WTC11 (cell line): ENCODE results near the gene GALNT18. TPM values are rescaled to one million over a fixed set of nuclear protein-coding genes. Genes with fewer than 3 reads are reported as not detected.
A peak's percentile ranks its signal among the peaks of the same experiment; 100 is the strongest.

Experiments used
- ATAC-seq: fragments of 200-7000 bp; cut with Tn5 transposase; 2 replicates; pipeline ENCODE4 v1.10.0; 2021; ENCODE audit warnings: mild to moderate bottlenecking, moderate library complexity
- CTCF ChIA-PET: fragments of 300-600 bp; sonication (Branson Sonifier 250); formaldehyde crosslinking; loops from one replicate; lab custom pipeline; 2021; ENCODE audit warnings: antibody characterized with exemption; lab: Charles Lee
- POLR2A ChIA-PET: fragments of 350-600 bp; sonication (Branson Sonifier 250); formaldehyde crosslinking; loops from one replicate; lab custom pipeline; 2021; ENCODE audit warnings: antibody characterized with exemption; lab: Charles Lee
- DNase-seq: peaks from one replicate; pipeline ENCODE4 v3.0.0; 2021; ENCODE audit warnings: low spot score
- H3K27ac Mint-ChIP-seq: 2 replicates; pipeline ENCODE4 v1.8.0; 2021; ENCODE audit warnings: mixed read lengths
- H3K27me3 Mint-ChIP-seq: 2 replicates; pipeline ENCODE4 v1.8.0; 2021; ENCODE audit warnings: low read depth, mild to moderate bottlenecking, moderate library complexity, mixed read lengths
- H3K36me3 Mint-ChIP-seq: 2 replicates; pipeline ENCODE4 v1.8.0; 2021; ENCODE audit warnings: mixed read lengths
- H3K4me1 Mint-ChIP-seq: 2 replicates; pipeline ENCODE4 v1.8.0; 2022; ENCODE audit warnings: mixed read lengths
- H3K4me3 Mint-ChIP-seq: 2 replicates; pipeline ENCODE4 v1.8.0; 2021; ENCODE audit warnings: mild to moderate bottlenecking, moderate library complexity, mixed read lengths
- H3K9me3 Mint-ChIP-seq: 2 replicates; pipeline ENCODE4 v1.8.0; 2021; ENCODE audit warnings: mixed read lengths
- CDX4 ChIP-seq: fragments of 250-450 bp; sonication (Bioruptor Pico); IDR thresholded peaks from 2 replicates; pipeline ENCODE4 v1.9.0; 2021; ENCODE audit warnings: moderate library complexity, mild to moderate bottlenecking, inconsistent platforms, borderline replicate concordance
- E2F1 ChIP-seq: sonication (generic); formaldehyde crosslinking; IDR thresholded peaks from 2 replicates; pipeline ENCODE4 v1.8.0; 2022; ENCODE audit warnings: mild to moderate bottlenecking, missing genetic modification reagents
- GTF2I ChIP-seq: fragments of 250-450 bp; sonication (Bioruptor Pico); conservative IDR thresholded peaks from 2 replicates; pipeline ENCODE4 v1.4.0; 2021; ENCODE audit warnings: mild to moderate bottlenecking
- PREB ChIP-seq: sonication (generic); formaldehyde crosslinking; IDR thresholded peaks from 2 replicates; pipeline ENCODE4 v1.8.1; 2022; ENCODE audit warnings: mild to moderate bottlenecking, missing genetic modification reagents, moderate library complexity, borderline replicate concordance
- RELA ChIP-seq: sonication (generic); formaldehyde crosslinking; IDR thresholded peaks from 2 replicates; pipeline ENCODE4 v1.8.1; 2022; ENCODE audit warnings: missing genetic modification reagents, mild to moderate bottlenecking, borderline replicate concordance
- RORB ChIP-seq: fragments of 250-450 bp; sonication (Bioruptor Pico); IDR thresholded peaks from 2 replicates; pipeline ENCODE4 v1.9.0; 2021; ENCODE audit warnings: mild to moderate bottlenecking
- TP53 ChIP-seq: sonication (generic); formaldehyde crosslinking; IDR thresholded peaks from 2 replicates; pipeline ENCODE4 v1.8.1; 2023; ENCODE audit warnings: mild to moderate bottlenecking, missing genetic modification reagents
- ZBTB21 ChIP-seq: sonication (generic); formaldehyde crosslinking; IDR thresholded peaks from 2 replicates; pipeline ENCODE4 v1.8.1; 2023; ENCODE audit warnings: mild to moderate bottlenecking, missing genetic modification reagents, borderline replicate concordance
- ZMAT4 ChIP-seq: fragments of 250-450 bp; sonication (Bioruptor Pico); IDR thresholded peaks from 2 replicates; pipeline ENCODE4 v1.9.0; 2021; ENCODE audit warnings: mild to moderate bottlenecking
- ZNF317 ChIP-seq: sonication (generic); formaldehyde crosslinking; IDR thresholded peaks from 2 replicates; pipeline ENCODE4 v1.8.1; 2023; ENCODE audit warnings: low read depth, mild to moderate bottlenecking, moderate library complexity, missing genetic modification reagents, borderline replicate concordance
- total RNA-seq: library from RNA; stranded (reverse); gene quantifications from 3 replicates; pipeline ENCODE4 v1.2.3, GENCODE V29; 2021
- TF ChIP-seq, protein P1 (sequence below): sonication (generic); formaldehyde crosslinking; IDR thresholded peaks from 2 replicates; pipeline ENCODE4 v1.8.0; 2023; ENCODE audit warnings: missing genetic modification reagents, mild to moderate bottlenecking, borderline replicate concordance
- TF ChIP-seq, protein P2 (sequence below): sonication (generic); formaldehyde crosslinking; IDR thresholded peaks from 2 replicates; pipeline ENCODE4 v1.8.1; 2023; ENCODE audit warnings: mild to moderate bottlenecking, moderate library complexity, missing genetic modification reagents
- TF ChIP-seq, protein P3 (sequence below): sonication (generic); formaldehyde crosslinking; IDR thresholded peaks from 2 replicates; pipeline ENCODE4 v1.8.0; 2022; ENCODE audit warnings: mild to moderate bottlenecking, missing genetic modification reagents
- TF ChIP-seq, protein P4 (sequence below): fragments of 250-450 bp; sonication (Bioruptor Pico); IDR thresholded peaks from 2 replicates; pipeline ENCODE4 v1.8.0; 2021; ENCODE audit warnings: mild to moderate bottlenecking
- TF ChIP-seq, protein P5 (sequence below): sonication (generic); formaldehyde crosslinking; IDR thresholded peaks from 2 replicates; pipeline ENCODE4 v1.8.1; 2022; ENCODE audit warnings: mild to moderate bottlenecking, moderate library complexity, missing genetic modification reagents

GALNT18 gene
- total RNA-seq, 1 experiment from 2014 or later: 5.0 TPM

- ATAC-seq (no peak), DNase-seq (no peak)
- Mint-ChIP-seq H3K27me3 (peaks cover 8% of the 10 kb centered on the region; the same call in 1 of the 2 replicates), H3K4me3 (no peak overlapping the region), H3K27ac (no peak overlapping the region), H3K4me1 (peaks cover 34% of the 10 kb centered on the region), H3K36me3 (no peaks in the 10 kb centered on the region), H3K9me3 (no peaks in the 10 kb centered on the region)
- TF ChIP-seq, protein P1, sequence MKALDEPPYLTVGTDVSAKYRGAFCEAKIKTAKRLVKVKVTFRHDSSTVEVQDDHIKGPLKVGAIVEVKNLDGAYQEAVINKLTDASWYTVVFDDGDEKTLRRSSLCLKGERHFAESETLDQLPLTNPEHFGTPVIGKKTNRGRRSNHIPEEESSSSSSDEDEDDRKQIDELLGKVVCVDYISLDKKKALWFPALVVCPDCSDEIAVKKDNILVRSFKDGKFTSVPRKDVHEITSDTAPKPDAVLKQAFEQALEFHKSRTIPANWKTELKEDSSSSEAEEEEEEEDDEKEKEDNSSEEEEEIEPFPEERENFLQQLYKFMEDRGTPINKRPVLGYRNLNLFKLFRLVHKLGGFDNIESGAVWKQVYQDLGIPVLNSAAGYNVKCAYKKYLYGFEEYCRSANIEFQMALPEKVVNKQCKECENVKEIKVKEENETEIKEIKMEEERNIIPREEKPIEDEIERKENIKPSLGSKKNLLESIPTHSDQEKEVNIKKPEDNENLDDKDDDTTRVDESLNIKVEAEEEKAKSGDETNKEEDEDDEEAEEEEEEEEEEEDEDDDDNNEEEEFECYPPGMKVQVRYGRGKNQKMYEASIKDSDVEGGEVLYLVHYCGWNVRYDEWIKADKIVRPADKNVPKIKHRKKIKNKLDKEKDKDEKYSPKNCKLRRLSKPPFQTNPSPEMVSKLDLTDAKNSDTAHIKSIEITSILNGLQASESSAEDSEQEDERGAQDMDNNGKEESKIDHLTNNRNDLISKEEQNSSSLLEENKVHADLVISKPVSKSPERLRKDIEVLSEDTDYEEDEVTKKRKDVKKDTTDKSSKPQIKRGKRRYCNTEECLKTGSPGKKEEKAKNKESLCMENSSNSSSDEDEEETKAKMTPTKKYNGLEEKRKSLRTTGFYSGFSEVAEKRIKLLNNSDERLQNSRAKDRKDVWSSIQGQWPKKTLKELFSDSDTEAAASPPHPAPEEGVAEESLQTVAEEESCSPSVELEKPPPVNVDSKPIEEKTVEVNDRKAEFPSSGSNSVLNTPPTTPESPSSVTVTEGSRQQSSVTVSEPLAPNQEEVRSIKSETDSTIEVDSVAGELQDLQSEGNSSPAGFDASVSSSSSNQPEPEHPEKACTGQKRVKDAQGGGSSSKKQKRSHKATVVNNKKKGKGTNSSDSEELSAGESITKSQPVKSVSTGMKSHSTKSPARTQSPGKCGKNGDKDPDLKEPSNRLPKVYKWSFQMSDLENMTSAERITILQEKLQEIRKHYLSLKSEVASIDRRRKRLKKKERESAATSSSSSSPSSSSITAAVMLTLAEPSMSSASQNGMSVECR (CRISPR knock-in tag): no peak
- TF ChIP-seq CDX4 (no peak), GTF2I (no peak), RORB (CRISPR knock-in tag) (no peak), ZMAT4 (CRISPR knock-in tag) (no peak), PREB (no peak), TP53 (no peak), ZNF317 (CRISPR knock-in tag) (no peak), E2F1 (no peak)
- TF ChIP-seq, protein P2, sequence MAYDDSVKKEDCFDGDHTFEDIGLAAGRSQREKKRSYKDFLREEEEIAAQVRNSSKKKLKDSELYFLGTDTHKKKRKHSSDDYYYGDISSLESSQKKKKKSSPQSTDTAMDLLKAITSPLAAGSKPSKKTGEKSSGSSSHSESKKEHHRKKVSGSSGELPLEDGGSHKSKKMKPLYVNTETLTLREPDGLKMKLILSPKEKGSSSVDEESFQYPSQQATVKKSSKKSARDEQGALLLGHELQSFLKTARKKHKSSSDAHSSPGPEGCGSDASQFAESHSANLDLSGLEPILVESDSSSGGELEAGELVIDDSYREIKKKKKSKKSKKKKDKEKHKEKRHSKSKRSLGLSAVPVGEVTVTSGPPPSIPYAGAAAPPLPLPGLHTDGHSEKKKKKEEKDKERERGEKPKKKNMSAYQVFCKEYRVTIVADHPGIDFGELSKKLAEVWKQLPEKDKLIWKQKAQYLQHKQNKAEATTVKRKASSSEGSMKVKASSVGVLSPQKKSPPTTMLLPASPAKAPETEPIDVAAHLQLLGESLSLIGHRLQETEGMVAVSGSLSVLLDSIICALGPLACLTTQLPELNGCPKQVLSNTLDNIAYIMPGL (CRISPR knock-in tag): no peak
- POLR2A ChIA-PET: no interaction called here
- CTCF ChIA-PET: interaction anchor here (1.2 to 3.2 kb wide), 4 partner anchors 9 to 127 kb away, joined by 4 to 8 read pairs (median 6); partner anchors contain the start of gene GALNT18
Measured at GRCh38 chr11:11660363-11660740, 38.5 kb upstream of the GALNT18 start.

- no peaks in the 10 kb centered on the region for H3K36me3 Mint-ChIP-seq
- CTCF ChIA-PET: interaction anchor here (1.2 to 3.2 kb wide), 4 partner anchors 10 to 128 kb away, joined by 4 to 8 read pairs (median 6); partner anchors contain the start of gene GALNT18
- POLR2A ChIA-PET: interaction anchor here (0.5 kb wide), 1 partner anchor 482 kb away, joined by 3 read pairs; no protein-coding TSS in a partner anchor
- no peak overlapping the region for H3K27ac Mint-ChIP-seq
- DNase-seq: no peak
- H3K4me1 Mint-ChIP-seq: peaks cover 34% of the 10 kb centered on the region
- peaks cover 6% of the 10 kb centered on the region; the same call in 1 of the 2 replicates for H3K27me3 Mint-ChIP-seq
- peak; percentile 38; the same call in 1 of the 2 replicates for ATAC-seq
- H3K9me3 Mint-ChIP-seq: no peaks in the 10 kb centered on the region
- no peak overlapping the region for H3K4me3 Mint-ChIP-seq
- TF ChIP-seq, protein P3, sequence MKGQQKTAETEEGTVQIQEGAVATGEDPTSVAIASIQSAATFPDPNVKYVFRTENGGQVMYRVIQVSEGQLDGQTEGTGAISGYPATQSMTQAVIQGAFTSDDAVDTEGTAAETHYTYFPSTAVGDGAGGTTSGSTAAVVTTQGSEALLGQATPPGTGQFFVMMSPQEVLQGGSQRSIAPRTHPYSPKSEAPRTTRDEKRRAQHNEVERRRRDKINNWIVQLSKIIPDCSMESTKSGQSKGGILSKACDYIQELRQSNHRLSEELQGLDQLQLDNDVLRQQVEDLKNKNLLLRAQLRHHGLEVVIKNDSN (CRISPR knock-in tag): no peak
- TF ChIP-seq, protein P4, sequence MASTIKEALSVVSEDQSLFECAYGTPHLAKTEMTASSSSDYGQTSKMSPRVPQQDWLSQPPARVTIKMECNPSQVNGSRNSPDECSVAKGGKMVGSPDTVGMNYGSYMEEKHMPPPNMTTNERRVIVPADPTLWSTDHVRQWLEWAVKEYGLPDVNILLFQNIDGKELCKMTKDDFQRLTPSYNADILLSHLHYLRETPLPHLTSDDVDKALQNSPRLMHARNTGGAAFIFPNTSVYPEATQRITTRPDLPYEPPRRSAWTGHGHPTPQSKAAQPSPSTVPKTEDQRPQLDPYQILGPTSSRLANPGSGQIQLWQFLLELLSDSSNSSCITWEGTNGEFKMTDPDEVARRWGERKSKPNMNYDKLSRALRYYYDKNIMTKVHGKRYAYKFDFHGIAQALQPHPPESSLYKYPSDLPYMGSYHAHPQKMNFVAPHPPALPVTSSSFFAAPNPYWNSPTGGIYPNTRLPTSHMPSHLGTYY (CRISPR knock-in tag): no peak
- TF ChIP-seq RELA (CRISPR knock-in tag) (no peak), TP53 (no peak), ZBTB21 (no peak)
- TF ChIP-seq, protein P5, sequence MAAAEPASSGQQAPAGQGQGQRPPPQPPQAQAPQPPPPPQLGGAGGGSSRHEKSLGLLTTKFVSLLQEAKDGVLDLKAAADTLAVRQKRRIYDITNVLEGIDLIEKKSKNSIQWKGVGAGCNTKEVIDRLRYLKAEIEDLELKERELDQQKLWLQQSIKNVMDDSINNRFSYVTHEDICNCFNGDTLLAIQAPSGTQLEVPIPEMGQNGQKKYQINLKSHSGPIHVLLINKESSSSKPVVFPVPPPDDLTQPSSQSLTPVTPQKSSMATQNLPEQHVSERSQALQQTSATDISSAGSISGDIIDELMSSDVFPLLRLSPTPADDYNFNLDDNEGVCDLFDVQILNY: no peak
Measured at GRCh38 chr11:11659567-11660362, 38.0 kb upstream of the GALNT18 start.
